IMR-90 (cell line): ENCODE measurements around the gene CTNND2. TPM values are rescaled to one million over a fixed set of nuclear protein-coding genes. Genes with fewer than 3 reads are reported as not detected.

Experiments used
- ATAC-seq: fragments of 200-7000 bp; cut with Tn5 transposase; 2 replicates; pipeline ENCODE4 v1.9.1; 2020; ENCODE audit warnings: low read depth, mild to moderate bottlenecking, moderate library complexity
- BruUV-seq: library from RNA; stranded (reverse); fragments of 400-500 nt; replicated peaks from 2 replicates; lab custom pipeline; 2021; lab: Mats Ljungman, UMichigan
- CTCF ChIA-PET: fragments of 300-600 bp; formaldehyde crosslinking; extraction: SDS; loops from one replicate; lab custom pipeline; 2021; ENCODE audit warnings: antibody characterized with exemption; lab: Yijun Ruan, JAX
- POLR2A ChIA-PET: fragments of 300-600 bp; sonication (Branson Sonifier 250); formaldehyde crosslinking; loops from one replicate; lab custom pipeline; 2022; ENCODE audit warnings: antibody characterized with exemption; ENCODE audit not compliant: unreplicated experiment; lab: Charles Lee
- DNase-seq: peaks from one replicate; pipeline ENCODE4 v3.0.0; 2013
- H2AFZ ChIP-seq: replicated peaks from 2 replicates; pipeline ENCODE3; 2013; ENCODE audit warnings: low read length, mild to moderate bottlenecking; ENCODE audit not compliant: poor library complexity
- H2AK5ac ChIP-seq: 2 replicates; pipeline ENCODE4 v1.6.1; 2013; ENCODE audit warnings: low read depth, low read length, inconsistent platforms
- H2AK9ac ChIP-seq: replicated peaks from 2 replicates; pipeline ENCODE3; 2013; ENCODE audit warnings: mild to moderate bottlenecking, low read depth, low read length, moderate library complexity; ENCODE audit not compliant: poor library complexity
- H2BK120ac ChIP-seq: 2 replicates; pipeline ENCODE4 v1.6.1; 2013; ENCODE audit warnings: low read depth, low read length, inconsistent platforms
- H2BK15ac ChIP-seq: 3 replicates; pipeline ENCODE4 v1.6.1; 2013; ENCODE audit warnings: low read depth, low read length, inconsistent platforms
- H2BK20ac ChIP-seq: 2 replicates; pipeline ENCODE4 v1.6.1; 2013; ENCODE audit warnings: low read depth, mild to moderate bottlenecking, inconsistent platforms, low read length, moderate library complexity
- H2BK5ac ChIP-seq: 2 replicates; pipeline ENCODE4 v1.6.1; 2013; ENCODE audit warnings: mild to moderate bottlenecking, low read depth, low read length, inconsistent platforms; ENCODE audit not compliant: poor library complexity, severe bottlenecking
- H3K14ac ChIP-seq: replicated peaks from 2 replicates; pipeline ENCODE4 v1.6.1; 2013; ENCODE audit warnings: low read depth, low read length, inconsistent platforms
- H3K18ac ChIP-seq: 2 replicates; pipeline ENCODE4 v1.6.1; 2013; ENCODE audit warnings: low read depth, low read length, control low read depth
- H3K23ac ChIP-seq: 2 replicates; pipeline ENCODE4 v1.6.1; 2013; ENCODE audit warnings: low read depth, low read length, inconsistent platforms
- H3K27ac ChIP-seq: 2 replicates; pipeline ENCODE4 v1.5.1; 2013; ENCODE audit warnings: mild to moderate bottlenecking, control low read depth, low read length; ENCODE audit not compliant: insufficient read depth
- H3K27me3 ChIP-seq: 2 replicates; pipeline ENCODE4 v1.6.1; 2013; ENCODE audit warnings: low read length; ENCODE audit not compliant: control insufficient read depth, insufficient read depth
- H3K36me3 ChIP-seq: 2 replicates; pipeline ENCODE4 v1.6.1; 2013; ENCODE audit warnings: low read length, mixed read lengths; ENCODE audit not compliant: control insufficient read depth, insufficient read depth
- H3K4ac ChIP-seq: 2 replicates; pipeline ENCODE4 v1.6.1; 2013; ENCODE audit warnings: low read depth, low read length, inconsistent platforms
- H3K4me1 ChIP-seq: 2 replicates; pipeline ENCODE4 v1.6.1; 2013; ENCODE audit warnings: low read length, mixed read lengths; ENCODE audit not compliant: control insufficient read depth, insufficient read depth
- H3K4me2 ChIP-seq: 2 replicates; pipeline ENCODE4 v1.6.1; 2013; ENCODE audit warnings: low read depth, mild to moderate bottlenecking, control low read depth, low read length, moderate library complexity
- H3K4me3 ChIP-seq: 2 replicates; pipeline ENCODE4 v1.5.1; 2013; ENCODE audit warnings: low read depth, mild to moderate bottlenecking, control low read depth, low read length, moderate library complexity; ENCODE audit not compliant: insufficient read depth
- H3K56ac ChIP-seq: 2 replicates; pipeline ENCODE4 v1.6.1; 2013; ENCODE audit warnings: low read length, inconsistent platforms; ENCODE audit not compliant: insufficient read depth; ENCODE audit errors: extremely low read depth
- H3K79me1 ChIP-seq, 2 experiments: 2 replicates each; pipeline ENCODE4 v1.6.1; 2013; ENCODE audit warnings: low read length in 2 of 2, inconsistent platforms in 1 of 2, low read depth in 1 of 2
- H3K9ac ChIP-seq: 2 replicates; pipeline ENCODE4 v1.6.1; 2013; ENCODE audit warnings: low read depth, low read length, control low read depth
- H3K9me1 ChIP-seq: 2 replicates; pipeline ENCODE4 v1.6.1; 2013; ENCODE audit warnings: low read length, inconsistent platforms; ENCODE audit not compliant: insufficient read depth
- H3K9me3 ChIP-seq: 2 replicates; pipeline ENCODE4 v1.6.1; 2013; ENCODE audit warnings: low read length; ENCODE audit not compliant: control insufficient read depth, insufficient read depth
- H4K20me1 ChIP-seq: 2 replicates; pipeline ENCODE4 v1.6.1; 2013; ENCODE audit warnings: low read length, inconsistent platforms; ENCODE audit not compliant: insufficient read depth
- H4K5ac ChIP-seq: 2 replicates; pipeline ENCODE4 v1.6.1; 2013; ENCODE audit warnings: mild to moderate bottlenecking, low read depth, low read length, control low read depth
- H4K8ac ChIP-seq, 2 experiments: 2 replicates each; pipeline ENCODE4 v1.6.1; 2013; ENCODE audit warnings: low read depth in 2 of 2, low read length in 2 of 2, control low read depth in 1 of 2, inconsistent platforms in 1 of 2
- H4K91ac ChIP-seq: 2 replicates; pipeline ENCODE4 v1.6.1; 2013; ENCODE audit warnings: low read depth, low read length, inconsistent platforms; ENCODE audit not compliant: insufficient read depth
- BHLHE40 ChIP-seq: fragments of 150-350 bp; IDR thresholded peaks from 2 replicates; pipeline ENCODE4 v1.6.1; 2016; ENCODE audit warnings: mild to moderate bottlenecking, low read depth, low read length
- CEBPB ChIP-seq: IDR thresholded peaks from 2 replicates; pipeline ENCODE4 v1.6.1; 2012; ENCODE audit warnings: low read depth, low read length, improper control_type of control experiment
- CHD1 ChIP-seq: IDR thresholded peaks from 2 replicates; pipeline ENCODE4 v1.6.1; 2012; ENCODE audit warnings: low read depth, low read length, improper control_type of control experiment
- FOS ChIP-seq: fragments of 150-350 bp; IDR thresholded peaks from 2 replicates; pipeline ENCODE4 v1.6.1; 2016; ENCODE audit warnings: low read depth, low read length
- MAFK ChIP-seq: IDR thresholded peaks from 2 replicates; pipeline ENCODE4 v1.6.1; 2012; ENCODE audit warnings: low read depth, low read length, improper control_type of control experiment
- MAZ ChIP-seq: IDR thresholded peaks from 2 replicates; pipeline ENCODE4 v1.6.1; 2012; ENCODE audit warnings: low read depth, mild to moderate bottlenecking, low read length, improper control_type of control experiment, moderate library complexity, borderline replicate concordance
- MXI1 ChIP-seq: IDR thresholded peaks from 2 replicates; pipeline ENCODE4 v1.6.1; 2012; ENCODE audit warnings: low read depth, mild to moderate bottlenecking, low read length, moderate library complexity, borderline replicate concordance
- NFE2L2 ChIP-seq: fragments of 150-350 bp; IDR thresholded peaks from 2 replicates; pipeline ENCODE4 v1.6.1; 2016; ENCODE audit warnings: low read depth, mild to moderate bottlenecking, low read length
- POLR2A ChIP-seq: IDR thresholded peaks from 2 replicates; pipeline ENCODE4 v1.6.1; 2012; ENCODE audit warnings: mild to moderate bottlenecking, low read depth, low read length
- RAD21 ChIP-seq: IDR thresholded peaks from 2 replicates; pipeline ENCODE4 v1.6.1; 2012; ENCODE audit warnings: low read length, improper control_type of control experiment
- RCOR1 ChIP-seq: IDR thresholded peaks from 2 replicates; pipeline ENCODE4 v1.6.1; 2012; ENCODE audit warnings: mild to moderate bottlenecking, low read length, improper control_type of control experiment; ENCODE audit not compliant: insufficient replicate concordance
- RFX5 ChIP-seq: IDR thresholded peaks from 2 replicates; pipeline ENCODE4 v1.8.0; 2012; ENCODE audit warnings: low read depth, mild to moderate bottlenecking, low read length, moderate library complexity
- SMC3 ChIP-seq: fragments of 150-350 bp; IDR thresholded peaks from 2 replicates; pipeline ENCODE4 v1.6.1; 2016; ENCODE audit warnings: low read depth, mild to moderate bottlenecking, antibody characterized with exemption, low read length, moderate library complexity
- USF2 ChIP-seq: fragments of 150-350 bp; IDR thresholded peaks from 2 replicates; pipeline ENCODE4 v1.6.1; 2017; ENCODE audit warnings: mild to moderate bottlenecking, antibody characterized with exemption, low read length, low read depth
- WGBS, 2 experiments: methylation state at CpG; one replicate each; pipeline versions ENCODE4 v1.1.5 to v1.1.7; 2013; ENCODE audit warnings: missing lambda C conversion rate in 2 of 2; ENCODE audit not compliant: insufficient read length in 1 of 2; ENCODE audit errors: extremely low coverage in 2 of 2; 5-methylcytosine and 5-hydroxymethylcytosine counted together
- dilution Hi-C: fragments of 300-500 bp; cut with HindIII; formaldehyde crosslinking; loops from one replicate; pipeline ENCODE4 v1.14.3; 2018; ENCODE audit warnings: low sequenced_read_pairs; ENCODE audit not compliant: unreplicated experiment
- in situ Hi-C: fragments of 300-500 bp; cut with MboI; formaldehyde crosslinking; loops from 3 replicates; pipeline ENCODE4 v1.14.3; 2019; ENCODE audit warnings: low sequenced_read_pairs, inconsistent platforms, mixed read lengths
- intact Hi-C: fragments of 100-400 bp; cut with micrococcal nuclease; formaldehyde crosslinking; loops from 2 replicates; pipeline ENCODE4 v1.10.0; 2022
- polyA plus RNA-seq, 3 experiments: library from polyadenylated mRNA; depleted of rRNA; stranded (reverse); fragments of >200 nt; gene quantifications; 2 replicates each; pipeline ENCODE4 v1.2.3, GENCODE V29; 2012; ENCODE audit warnings: low replicate concordance in 1 of 3
- total RNA-seq: library from RNA; depleted of rRNA; stranded (reverse); fragments of >200 nt; gene quantifications from 2 replicates; pipeline ENCODE4 v1.2.3, GENCODE V29; 2012
- TF ChIP-seq, protein P1 (sequence below): conservative IDR thresholded peaks from 2 replicates; pipeline ENCODE4 v1.5.1; 2012; ENCODE audit warnings: mild to moderate bottlenecking, low read depth, low read length, improper control_type of control experiment
- TF ChIP-seq, protein P2 (sequence below): fragments of 150-350 bp; IDR thresholded peaks from 2 replicates; pipeline ENCODE4 v1.6.1; 2016; ENCODE audit warnings: low read depth, mild to moderate bottlenecking, low read length, moderate library complexity, borderline replicate concordance

CTNND2 gene
- total and polyA plus RNA-seq, 2 of the 4 experiments (the other 2 are of a cell fraction) = not detected

DNA sequence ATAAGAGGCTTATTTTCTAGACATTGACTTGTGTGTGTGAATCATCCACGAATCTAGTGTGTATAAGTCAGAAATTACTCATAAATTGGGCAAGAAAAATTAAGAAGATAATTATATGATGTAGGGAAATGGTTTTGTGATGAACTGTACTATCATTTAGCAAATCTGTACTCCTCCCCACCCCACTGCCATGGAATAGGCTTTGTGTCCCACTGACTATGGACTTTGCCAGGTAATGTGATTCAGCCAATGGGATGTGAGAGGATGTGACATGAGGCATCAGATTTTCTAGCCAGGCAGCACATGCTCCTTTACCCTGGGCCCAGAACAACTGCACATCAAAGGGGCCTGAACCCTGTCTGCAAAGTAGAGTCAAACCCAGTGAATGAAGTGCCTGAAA lies 406.6 kb downstream of the CTNND2 start:
- dilution Hi-C loops (no loop called here), in situ Hi-C loops (no loop called here), intact Hi-C loops (loop anchor here (10.0 kb wide), 1 partner anchor 1043 kb away; no protein-coding TSS in a partner anchor)
- Histone ChIP-seq H3K9me1 (no peaks in the 10 kb centered on the region), H3K4ac (no peak overlapping the region), H4K8ac (no peak overlapping the region), H3K36me3 (no peaks in the 10 kb centered on the region), H3K9ac (no peak overlapping the region), H2BK120ac (no peak overlapping the region), H3K4me2 (no peak overlapping the region), H3K4me3 (no peak overlapping the region), H2BK5ac (no peak overlapping the region), H3K18ac (no peak overlapping the region), H4K20me1 (no peaks in the 10 kb centered on the region), H3K79me1 (no peaks in the 10 kb centered on the region), H4K5ac (no peak overlapping the region), H3K4me1 (no peaks in the 10 kb centered on the region), H2BK15ac (no peak overlapping the region), H4K91ac (no peak overlapping the region), H2AK9ac (no peak overlapping the region), H3K27me3 (no peaks in the 10 kb centered on the region), H3K14ac (no peak overlapping the region), H3K9me3 (peaks cover 3% of the 10 kb centered on the region; the same call in 1 of the 2 replicates), H3K27ac (no peak overlapping the region), H3K23ac (no peak overlapping the region), H2AFZ (no peak overlapping the region), H2BK20ac (no peak overlapping the region), H3K56ac (no peak overlapping the region), H2AK5ac (no peak overlapping the region)
- TF ChIP-seq CEBPB (no peak), USF2 (no peak), NFE2L2 (no peak), RCOR1 (no peak), BHLHE40 (no peak), SMC3 (no peak), MAZ (no peak), MXI1 (no peak), CHD1 (no peak), FOS (no peak), POLR2A (no peak), MAFK (no peak), RAD21 (no peak), RFX5 (no peak)
- TF ChIP-seq, protein P1, sequence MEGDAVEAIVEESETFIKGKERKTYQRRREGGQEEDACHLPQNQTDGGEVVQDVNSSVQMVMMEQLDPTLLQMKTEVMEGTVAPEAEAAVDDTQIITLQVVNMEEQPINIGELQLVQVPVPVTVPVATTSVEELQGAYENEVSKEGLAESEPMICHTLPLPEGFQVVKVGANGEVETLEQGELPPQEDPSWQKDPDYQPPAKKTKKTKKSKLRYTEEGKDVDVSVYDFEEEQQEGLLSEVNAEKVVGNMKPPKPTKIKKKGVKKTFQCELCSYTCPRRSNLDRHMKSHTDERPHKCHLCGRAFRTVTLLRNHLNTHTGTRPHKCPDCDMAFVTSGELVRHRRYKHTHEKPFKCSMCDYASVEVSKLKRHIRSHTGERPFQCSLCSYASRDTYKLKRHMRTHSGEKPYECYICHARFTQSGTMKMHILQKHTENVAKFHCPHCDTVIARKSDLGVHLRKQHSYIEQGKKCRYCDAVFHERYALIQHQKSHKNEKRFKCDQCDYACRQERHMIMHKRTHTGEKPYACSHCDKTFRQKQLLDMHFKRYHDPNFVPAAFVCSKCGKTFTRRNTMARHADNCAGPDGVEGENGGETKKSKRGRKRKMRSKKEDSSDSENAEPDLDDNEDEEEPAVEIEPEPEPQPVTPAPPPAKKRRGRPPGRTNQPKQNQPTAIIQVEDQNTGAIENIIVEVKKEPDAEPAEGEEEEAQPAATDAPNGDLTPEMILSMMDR = no peak
- TF ChIP-seq, protein P2, sequence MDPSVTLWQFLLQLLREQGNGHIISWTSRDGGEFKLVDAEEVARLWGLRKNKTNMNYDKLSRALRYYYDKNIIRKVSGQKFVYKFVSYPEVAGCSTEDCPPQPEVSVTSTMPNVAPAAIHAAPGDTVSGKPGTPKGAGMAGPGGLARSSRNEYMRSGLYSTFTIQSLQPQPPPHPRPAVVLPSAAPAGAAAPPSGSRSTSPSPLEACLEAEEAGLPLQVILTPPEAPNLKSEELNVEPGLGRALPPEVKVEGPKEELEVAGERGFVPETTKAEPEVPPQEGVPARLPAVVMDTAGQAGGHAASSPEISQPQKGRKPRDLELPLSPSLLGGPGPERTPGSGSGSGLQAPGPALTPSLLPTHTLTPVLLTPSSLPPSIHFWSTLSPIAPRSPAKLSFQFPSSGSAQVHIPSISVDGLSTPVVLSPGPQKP = no peak
- ChIA-PET POLR2A (no interaction called here), CTCF (no interaction called here)
- ATAC-seq = no peak
- no TSS peak for BruUV-seq
- no CpG with 5 or more reads among the region's 1 CpG for WGBS, 2 experiments
- no peak for DNase-seq
